ENCODE measurements around the gene CNDP2.
"Not testable (repeated sequence)": the region's sequence is repeated elsewhere in the genome, so short reads cannot be mapped to it uniquely, and the experiment has no call there.

Gene CNDP2

GRCh38 chr18:74541703-74542555 lies 45.8 kb downstream of the CNDP2 start:
- no peak for DNase-seq

- DNase-seq = no peak
Observed at GRCh38 chr18:74544898-74545297, 48.7 kb downstream of the CNDP2 start.

- no peak for DNase-seq
Observed at GRCh38 chr18:74546007-74546406, 49.8 kb downstream of the CNDP2 start.

DNA sequence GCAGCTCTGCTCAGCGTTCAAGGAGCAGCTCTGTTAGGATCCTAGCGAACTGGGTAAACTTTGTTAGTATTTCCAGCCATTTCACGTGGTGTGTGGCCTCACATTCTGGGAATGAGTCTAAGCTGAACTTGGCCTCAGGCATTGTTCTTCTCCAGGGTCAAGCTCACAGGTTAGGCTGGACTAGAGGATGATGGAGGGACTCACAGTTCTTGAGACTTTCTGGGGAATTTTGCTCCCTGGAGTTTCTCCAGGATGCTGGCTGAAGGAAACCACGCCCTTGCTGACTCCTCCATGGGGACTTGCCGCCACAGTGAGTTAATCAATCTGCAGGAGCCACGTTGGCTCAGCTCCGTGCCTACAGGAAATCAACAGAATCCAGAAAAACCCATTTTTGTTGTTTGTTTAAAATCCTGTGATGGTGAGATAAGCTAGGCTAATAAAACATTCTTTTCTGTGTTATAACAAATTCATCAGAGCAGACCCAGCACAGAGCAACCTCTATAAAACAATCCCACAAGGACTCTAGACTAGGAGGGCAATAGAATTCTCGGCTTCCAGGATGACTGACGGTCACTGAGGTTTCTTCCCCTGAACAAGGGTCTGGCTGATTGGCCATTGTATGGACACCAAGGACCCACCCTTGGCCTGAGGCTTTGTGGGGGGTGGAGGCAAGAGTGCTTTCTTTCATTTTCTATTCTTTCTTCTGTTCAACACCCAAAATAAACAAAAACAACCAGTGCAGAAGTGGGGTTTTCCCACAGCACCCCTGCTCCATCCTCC lies 50.8 kb downstream of the CNDP2 start:
- DNase-seq = no peak

DNA sequence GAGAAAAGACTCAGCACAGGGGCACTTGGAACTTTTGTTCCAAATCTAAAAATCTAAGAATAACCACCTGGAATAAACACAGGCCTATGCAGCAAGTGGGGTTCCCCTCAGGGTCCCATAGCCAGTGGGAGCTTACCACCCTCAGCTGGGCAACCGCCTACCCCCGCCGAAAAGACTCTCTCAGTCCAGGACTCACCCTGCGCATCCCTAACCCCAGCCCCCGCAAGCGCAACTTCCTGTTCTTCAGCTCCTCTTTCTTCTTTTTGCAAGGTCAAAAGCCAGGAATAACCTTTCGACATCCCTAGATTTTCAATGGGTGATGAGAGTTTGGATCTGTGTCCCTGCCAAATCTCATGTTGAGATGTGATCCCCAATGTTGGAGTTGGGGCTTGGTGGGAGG lies 51.7 kb downstream of the CNDP2 start:
- DNase-seq = no peak

DNA sequence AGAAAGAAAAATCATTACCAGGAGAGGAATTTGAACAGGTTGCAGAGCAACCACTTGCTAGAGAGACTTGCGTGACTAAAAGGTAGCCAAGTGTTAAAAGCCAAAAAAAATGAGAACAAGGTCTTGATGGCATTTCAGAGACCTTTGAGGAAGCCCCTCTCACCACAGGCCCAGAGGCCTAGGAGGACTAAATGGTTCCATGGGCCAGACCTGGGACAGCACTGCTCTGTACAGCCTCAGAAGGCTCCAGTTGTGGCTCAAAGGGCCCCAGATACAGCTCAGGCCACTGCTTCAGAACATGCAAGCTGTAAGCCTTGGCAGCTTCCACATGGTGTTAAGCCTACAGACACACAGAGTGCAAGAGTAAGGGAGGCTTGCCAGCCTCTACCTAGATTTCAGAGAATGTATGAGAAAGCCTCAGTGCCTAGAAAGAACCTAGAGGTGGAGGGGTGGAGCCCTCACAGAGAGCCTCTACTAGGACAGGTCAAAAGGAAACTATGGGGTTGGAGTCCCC lies 53.5 kb downstream of the CNDP2 start:
- no peak for DNase-seq

DNA sequence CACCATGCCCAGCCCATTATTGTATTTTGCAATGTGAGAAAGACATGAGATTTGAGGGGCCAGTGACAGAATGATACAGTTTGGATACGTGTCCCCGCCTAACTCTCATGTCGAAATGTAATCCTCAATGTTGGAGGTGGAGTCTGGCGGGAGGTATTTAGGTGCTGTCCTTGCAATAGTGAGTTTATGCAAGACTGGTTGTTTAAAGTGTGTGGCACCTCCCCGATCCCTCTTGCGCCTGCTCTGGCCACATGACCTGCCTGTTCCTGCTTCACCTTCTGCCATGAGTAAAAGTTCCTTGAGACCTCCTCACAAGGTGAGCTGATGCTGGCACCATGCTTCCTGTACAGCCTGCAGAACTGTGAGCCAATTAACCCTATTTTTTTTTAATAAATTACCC lies 54.7 kb downstream of the CNDP2 start:
- DNase-seq = no peak

GRCh38 chr18:74551452-74551851 lies 55.3 kb downstream of the CNDP2 start:
- no peak for DNase-seq

- DNase-seq = peak; percentile 76
Observed at GRCh38 chr18:74551936-74552555, 55.9 kb downstream of the CNDP2 start.

DNA sequence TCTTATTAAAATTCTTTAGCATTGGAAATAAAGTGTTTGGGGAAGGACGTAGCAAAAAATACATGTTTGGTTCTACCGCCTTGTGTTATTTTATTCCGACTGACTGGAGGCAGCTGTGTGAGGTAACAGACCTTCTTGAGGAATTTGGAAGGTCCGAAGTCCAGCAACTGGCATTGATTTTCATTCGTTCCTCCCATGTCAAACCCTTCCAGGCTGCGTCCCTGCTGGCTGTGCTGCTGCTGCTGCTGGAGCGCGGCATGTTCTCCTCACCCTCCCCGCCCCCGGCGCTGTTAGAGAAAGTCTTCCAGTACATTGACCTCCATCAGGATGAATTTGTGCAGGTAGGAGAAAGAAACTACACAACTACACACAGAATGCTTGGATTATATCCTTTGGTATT lies 60.0 kb downstream of the CNDP2 start:
- no peak for DNase-seq

DNA sequence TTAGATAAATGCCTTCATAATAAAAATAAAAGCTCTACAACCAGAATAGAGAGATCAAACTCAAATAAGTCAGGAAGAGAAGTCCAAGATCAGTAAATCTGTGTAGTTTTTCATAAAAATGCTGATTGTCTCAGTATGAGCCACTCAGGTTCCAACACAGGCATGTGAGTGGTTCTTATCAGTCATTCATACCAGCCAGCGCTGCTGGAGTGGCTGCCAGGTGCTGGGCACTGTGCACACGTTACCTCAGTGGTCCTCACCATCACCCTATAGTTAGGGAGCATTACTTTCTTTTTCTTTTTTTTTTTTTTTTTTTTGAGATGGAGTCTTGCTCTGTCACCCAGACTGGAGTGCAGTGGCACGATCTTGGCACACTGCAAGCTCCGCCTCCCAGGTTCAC lies 61.9 kb downstream of the CNDP2 start:
- no peak for DNase-seq

GRCh38 chr18:74562131-74562730 lies 66.1 kb downstream of the CNDP2 start:
- DNase-seq = no peak

GRCh38 chr18:74562775-74563174 lies 66.6 kb downstream of the CNDP2 start:
- no peak for DNase-seq

GRCh38 chr18:74563999-74564398 lies 67.8 kb downstream of the CNDP2 start:
- no peak for DNase-seq

DNA sequence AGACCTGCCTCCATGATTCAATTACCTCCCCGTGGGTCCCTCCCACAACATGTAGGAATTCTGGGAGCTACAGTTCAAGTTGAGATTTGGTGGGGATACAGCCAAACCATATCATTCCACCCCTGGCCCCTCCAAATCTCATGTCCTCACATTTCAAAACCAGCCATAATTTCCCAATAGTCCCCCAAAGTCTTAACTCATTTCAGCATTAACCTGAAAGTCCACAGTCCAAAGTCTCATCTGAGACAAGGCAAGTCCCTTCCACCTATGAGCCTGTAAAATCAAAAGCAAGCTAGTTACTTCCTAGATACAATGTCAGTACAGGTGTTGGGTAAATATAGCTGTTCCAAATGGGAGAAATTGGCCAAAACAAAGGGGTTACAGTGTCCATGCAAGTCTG lies 69.0 kb downstream of the CNDP2 start:
- not testable (repeated sequence) for DNase-seq

- DNase-seq = not testable (repeated sequence)
Observed at GRCh38 chr18:74565993-74566392, 69.8 kb downstream of the CNDP2 start.

- no peak for DNase-seq
Observed at GRCh38 chr18:74567822-74568221, 71.7 kb downstream of the CNDP2 start.

DNA sequence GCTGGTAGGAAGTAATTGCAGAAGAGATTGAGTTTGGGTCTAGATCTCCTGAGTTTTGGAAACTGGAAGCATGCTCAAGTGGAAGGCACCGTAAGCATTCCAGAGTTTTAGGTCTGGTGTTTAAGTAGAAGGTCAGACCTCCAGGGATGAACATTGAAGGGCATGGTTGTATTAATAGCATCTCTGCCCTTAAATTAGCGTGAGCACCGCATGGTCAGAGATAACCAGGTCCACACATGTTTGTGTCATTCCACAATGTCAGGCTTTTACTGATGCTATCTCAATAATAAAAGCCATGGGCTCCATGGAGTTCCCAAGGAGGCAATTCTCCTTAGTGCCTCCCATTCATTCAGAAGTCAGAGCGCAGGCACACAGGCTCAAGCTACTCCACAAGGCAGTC lies 73.2 kb downstream of the CNDP2 start:
- no peak for DNase-seq

GRCh38 chr18:74570266-74570665 lies 74.1 kb downstream of the CNDP2 start:
- no peak for DNase-seq

GRCh38 chr18:74571895-74572680 lies 75.9 kb downstream of the CNDP2 start:
- DNase-seq = no peak

- no peak for DNase-seq
Observed at GRCh38 chr18:74573053-74573452, 76.9 kb downstream of the CNDP2 start.

All from activated CD4-positive, CD25-positive, alpha-beta regulatory T cell treated with anti-CD3 and anti-CD28 coated beads, Interleukin-2, amount 50 U/mL, for 72 hours (primary cell).